Testis (tissue), 2 donors: ENCODE measurements around the gene RNASEH2A.

Experiments used
- CTCF ChIP-seq, 3 experiments: fragments of 450-650 bp in 2 of 3; fragments of 200-600 bp in 1 of 3; sonication (generic) in 1 of 3; IDR thresholded peaks; one replicate each; pipeline ENCODE4 v1.5.1; 2016 to 2019; ENCODE audit warnings: antibody characterized with exemption in 3 of 3, mild to moderate bottlenecking in 2 of 3, moderate library complexity in 1 of 3
- POLR2A ChIP-seq: fragments of 450-650 bp; IDR thresholded peaks from one replicate; pipeline ENCODE4 v1.6.1; 2017; ENCODE audit warnings: antibody characterized with exemption, mild to moderate bottlenecking, moderate library complexity

- peak; percentile 89 to 97 (median 94) for TF ChIP-seq CTCF (IDR thresholded peaks at IDR 0.05)
- no peak for TF ChIP-seq POLR2A
These were observed 10.0 kb upstream of the RNASEH2A start for GRCh38 chr19:12796146-12797071.
